IMR-90 (cell line): ENCODE measurements around the gene RAB34. TPM values are rescaled to one million over a fixed set of nuclear protein-coding genes. Genes with fewer than 3 reads are reported as not detected.
A peak's percentile ranks its signal among the peaks of the same experiment; 100 is the strongest.

Experiments used
- ATAC-seq: fragments of 200-7000 bp; cut with Tn5 transposase; 2 replicates; pipeline ENCODE4 v1.9.1; 2020; ENCODE audit warnings: low read depth, mild to moderate bottlenecking, moderate library complexity
- BruUV-seq: library from RNA; stranded (reverse); fragments of 400-500 nt; replicated peaks from 2 replicates; lab custom pipeline; 2021; lab: Mats Ljungman, UMichigan
- CTCF ChIA-PET: fragments of 300-600 bp; formaldehyde crosslinking; extraction: SDS; loops from one replicate; lab custom pipeline; 2021; ENCODE audit warnings: antibody characterized with exemption; lab: Yijun Ruan, JAX
- POLR2A ChIA-PET: fragments of 300-600 bp; sonication (Branson Sonifier 250); formaldehyde crosslinking; loops from one replicate; lab custom pipeline; 2022; ENCODE audit warnings: antibody characterized with exemption; ENCODE audit not compliant: unreplicated experiment; lab: Charles Lee
- DNase-seq: peaks from one replicate; pipeline ENCODE4 v3.0.0; 2013
- H2AFZ ChIP-seq: replicated peaks from 2 replicates; pipeline ENCODE3; 2013; ENCODE audit warnings: low read length, mild to moderate bottlenecking; ENCODE audit not compliant: poor library complexity
- H2AK5ac ChIP-seq: 2 replicates; pipeline ENCODE4 v1.6.1; 2013; ENCODE audit warnings: low read depth, low read length, inconsistent platforms
- H2AK9ac ChIP-seq: replicated peaks from 2 replicates; pipeline ENCODE3; 2013; ENCODE audit warnings: mild to moderate bottlenecking, low read depth, low read length, moderate library complexity; ENCODE audit not compliant: poor library complexity
- H2BK120ac ChIP-seq: 2 replicates; pipeline ENCODE4 v1.6.1; 2013; ENCODE audit warnings: low read depth, low read length, inconsistent platforms
- H2BK15ac ChIP-seq: 3 replicates; pipeline ENCODE4 v1.6.1; 2013; ENCODE audit warnings: low read depth, low read length, inconsistent platforms
- H2BK20ac ChIP-seq: 2 replicates; pipeline ENCODE4 v1.6.1; 2013; ENCODE audit warnings: low read depth, mild to moderate bottlenecking, inconsistent platforms, low read length, moderate library complexity
- H2BK5ac ChIP-seq: 2 replicates; pipeline ENCODE4 v1.6.1; 2013; ENCODE audit warnings: mild to moderate bottlenecking, low read depth, low read length, inconsistent platforms; ENCODE audit not compliant: poor library complexity, severe bottlenecking
- H3K14ac ChIP-seq: replicated peaks from 2 replicates; pipeline ENCODE4 v1.6.1; 2013; ENCODE audit warnings: low read depth, low read length, inconsistent platforms
- H3K18ac ChIP-seq: 2 replicates; pipeline ENCODE4 v1.6.1; 2013; ENCODE audit warnings: low read depth, low read length, control low read depth
- H3K23ac ChIP-seq: 2 replicates; pipeline ENCODE4 v1.6.1; 2013; ENCODE audit warnings: low read depth, low read length, inconsistent platforms
- H3K27ac ChIP-seq: 2 replicates; pipeline ENCODE4 v1.5.1; 2013; ENCODE audit warnings: mild to moderate bottlenecking, control low read depth, low read length; ENCODE audit not compliant: insufficient read depth
- H3K27me3 ChIP-seq: 2 replicates; pipeline ENCODE4 v1.6.1; 2013; ENCODE audit warnings: low read length; ENCODE audit not compliant: control insufficient read depth, insufficient read depth
- H3K36me3 ChIP-seq: 2 replicates; pipeline ENCODE4 v1.6.1; 2013; ENCODE audit warnings: low read length, mixed read lengths; ENCODE audit not compliant: control insufficient read depth, insufficient read depth
- H3K4ac ChIP-seq: 2 replicates; pipeline ENCODE4 v1.6.1; 2013; ENCODE audit warnings: low read depth, low read length, inconsistent platforms
- H3K4me1 ChIP-seq: 2 replicates; pipeline ENCODE4 v1.6.1; 2013; ENCODE audit warnings: low read length, mixed read lengths; ENCODE audit not compliant: control insufficient read depth, insufficient read depth
- H3K4me2 ChIP-seq: 2 replicates; pipeline ENCODE4 v1.6.1; 2013; ENCODE audit warnings: low read depth, mild to moderate bottlenecking, control low read depth, low read length, moderate library complexity
- H3K4me3 ChIP-seq: 2 replicates; pipeline ENCODE4 v1.5.1; 2013; ENCODE audit warnings: low read depth, mild to moderate bottlenecking, control low read depth, low read length, moderate library complexity; ENCODE audit not compliant: insufficient read depth
- H3K56ac ChIP-seq: 2 replicates; pipeline ENCODE4 v1.6.1; 2013; ENCODE audit warnings: low read length, inconsistent platforms; ENCODE audit not compliant: insufficient read depth; ENCODE audit errors: extremely low read depth
- H3K79me1 ChIP-seq, 2 experiments: 2 replicates each; pipeline ENCODE4 v1.6.1; 2013; ENCODE audit warnings: low read length in 2 of 2, inconsistent platforms in 1 of 2, low read depth in 1 of 2
- H3K9ac ChIP-seq: 2 replicates; pipeline ENCODE4 v1.6.1; 2013; ENCODE audit warnings: low read depth, low read length, control low read depth
- H3K9me1 ChIP-seq: 2 replicates; pipeline ENCODE4 v1.6.1; 2013; ENCODE audit warnings: low read length, inconsistent platforms; ENCODE audit not compliant: insufficient read depth
- H3K9me3 ChIP-seq: 2 replicates; pipeline ENCODE4 v1.6.1; 2013; ENCODE audit warnings: low read length; ENCODE audit not compliant: control insufficient read depth, insufficient read depth
- H4K20me1 ChIP-seq: 2 replicates; pipeline ENCODE4 v1.6.1; 2013; ENCODE audit warnings: low read length, inconsistent platforms; ENCODE audit not compliant: insufficient read depth
- H4K5ac ChIP-seq: 2 replicates; pipeline ENCODE4 v1.6.1; 2013; ENCODE audit warnings: mild to moderate bottlenecking, low read depth, low read length, control low read depth
- H4K8ac ChIP-seq, 2 experiments: 2 replicates each; pipeline ENCODE4 v1.6.1; 2013; ENCODE audit warnings: low read depth in 2 of 2, low read length in 2 of 2, control low read depth in 1 of 2, inconsistent platforms in 1 of 2
- H4K91ac ChIP-seq: 2 replicates; pipeline ENCODE4 v1.6.1; 2013; ENCODE audit warnings: low read depth, low read length, inconsistent platforms; ENCODE audit not compliant: insufficient read depth
- FOS ChIP-seq: fragments of 150-350 bp; IDR thresholded peaks from 2 replicates; pipeline ENCODE4 v1.6.1; 2016; ENCODE audit warnings: low read depth, low read length
- RFX5 ChIP-seq: IDR thresholded peaks from 2 replicates; pipeline ENCODE4 v1.8.0; 2012; ENCODE audit warnings: low read depth, mild to moderate bottlenecking, low read length, moderate library complexity
- SMC3 ChIP-seq: fragments of 150-350 bp; IDR thresholded peaks from 2 replicates; pipeline ENCODE4 v1.6.1; 2016; ENCODE audit warnings: low read depth, mild to moderate bottlenecking, antibody characterized with exemption, low read length, moderate library complexity
- WGBS, 2 experiments: methylation state at CpG; one replicate each; pipeline versions ENCODE4 v1.1.5 to v1.1.7; 2013; ENCODE audit warnings: missing lambda C conversion rate in 2 of 2; ENCODE audit not compliant: insufficient read length in 1 of 2; ENCODE audit errors: extremely low coverage in 2 of 2; 5-methylcytosine and 5-hydroxymethylcytosine counted together
- dilution Hi-C: fragments of 300-500 bp; cut with HindIII; formaldehyde crosslinking; loops from one replicate; pipeline ENCODE4 v1.14.3; 2018; ENCODE audit warnings: low sequenced_read_pairs; ENCODE audit not compliant: unreplicated experiment
- in situ Hi-C: fragments of 300-500 bp; cut with MboI; formaldehyde crosslinking; loops from 3 replicates; pipeline ENCODE4 v1.14.3; 2019; ENCODE audit warnings: low sequenced_read_pairs, inconsistent platforms, mixed read lengths
- intact Hi-C: fragments of 100-400 bp; cut with micrococcal nuclease; formaldehyde crosslinking; loops from 2 replicates; pipeline ENCODE4 v1.10.0; 2022
- polyA plus RNA-seq, 3 experiments: library from polyadenylated mRNA; depleted of rRNA; stranded (reverse); fragments of >200 nt; gene quantifications; 2 replicates each; pipeline ENCODE4 v1.2.3, GENCODE V29; 2012; ENCODE audit warnings: low replicate concordance in 1 of 3
- total RNA-seq: library from RNA; depleted of rRNA; stranded (reverse); fragments of >200 nt; gene quantifications from 2 replicates; pipeline ENCODE4 v1.2.3, GENCODE V29; 2012

The RAB34 gene
- total and polyA plus RNA-seq, 2 of the 4 experiments (the other 2 are of a cell fraction), result 351 to 387 TPM

DNA sequence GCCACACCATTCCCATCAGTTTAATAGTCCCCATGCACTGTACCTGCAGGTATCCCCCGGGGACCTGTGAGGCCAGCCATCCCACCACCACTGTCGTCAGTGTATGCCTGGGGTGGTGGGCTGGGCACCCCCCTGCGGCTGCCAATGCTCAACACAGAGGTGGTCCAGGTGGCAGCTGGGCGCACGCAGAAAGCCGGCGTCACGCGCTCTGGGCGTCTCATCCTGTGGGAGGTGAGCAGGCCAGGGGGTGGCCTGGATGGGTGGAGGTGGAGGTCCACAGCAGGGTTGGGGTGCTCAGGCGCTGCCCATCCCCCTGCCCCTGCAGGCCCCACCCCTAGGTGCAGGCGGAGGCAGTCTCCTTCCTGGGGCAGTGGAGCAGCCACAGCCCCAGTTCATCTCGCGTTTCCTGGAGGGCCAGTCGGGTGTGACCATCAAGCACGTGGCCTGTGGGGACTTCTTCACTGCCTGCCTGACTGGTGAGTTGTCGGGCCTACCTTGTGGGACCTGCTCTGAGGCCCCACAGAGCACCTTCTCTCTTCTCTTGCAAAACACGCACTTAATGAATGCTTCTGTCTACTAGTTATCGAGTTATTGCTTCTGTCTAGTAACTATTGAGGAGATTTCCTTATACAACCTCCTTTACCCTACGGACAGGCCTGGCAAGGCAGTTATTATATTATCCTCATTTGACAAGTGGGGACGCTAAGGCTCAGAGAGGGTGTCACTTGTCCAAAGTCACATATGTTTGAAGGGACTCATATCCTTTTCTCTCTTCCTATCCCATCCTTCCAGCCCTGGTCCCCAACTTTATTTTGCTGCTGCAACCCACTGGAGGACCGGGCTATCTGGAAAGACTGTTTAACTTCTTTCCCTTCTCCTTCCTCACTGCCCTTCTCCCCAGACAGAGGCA is 20.4 kb upstream of the RAB34 start:
- Histone ChIP-seq H2BK20ac (no peak overlapping the region), H3K79me1 (peaks cover 0 to 12% of the 10 kb centered on the region in 2 experiments; a peak in 1 of 4 replicates), H4K91ac (no peak overlapping the region), H3K14ac (no peak overlapping the region), H2AK9ac (no peak overlapping the region), H2AK5ac (no peak overlapping the region), H3K23ac (no peak overlapping the region), H3K4me1 (peaks cover 5% of the 10 kb centered on the region; the same call in 1 of the 2 replicates), H2AFZ (peak overlapping the region; percentile 43), H2BK15ac (no peak overlapping the region), H3K9me1 (0 out of 2 replicates have a peak, but pooled peaks cover 9% of the 10 kb centered on the region), H3K27me3 (no peaks in the 10 kb centered on the region), H4K20me1 (no peaks in the 10 kb centered on the region; the same call in 1 of the 2 replicates), H3K4me2 (no peak overlapping the region), H2BK5ac (no peak overlapping the region), H3K4me3 (no peak overlapping the region), H3K9me3 (no peaks in the 10 kb centered on the region), H3K4ac (no peak overlapping the region), H3K9ac (no peak overlapping the region), H2BK120ac (no peak overlapping the region), H4K5ac (no peak overlapping the region), H3K36me3 (no peaks in the 10 kb centered on the region), H3K27ac (no peak overlapping the region), H3K18ac (no peak overlapping the region), H3K56ac (no peak overlapping the region), H4K8ac (no peak overlapping the region)
- 81% methylated on average over 5 of the region's 22 CpGs; no CpG with 5 or more reads in 1 of the 2 experiments for WGBS, 2 experiments
- ATAC-seq (no peak), DNase-seq (no peak)
- intact Hi-C loops (no loop called here), in situ Hi-C loops (loop anchor here (10.0 kb wide), 1 partner anchor 367 kb away; no protein-coding TSS in a partner anchor), dilution Hi-C loops (no loop called here)
- POLR2A ChIA-PET, result no interaction called here
- TF ChIP-seq RFX5 (no peak), SMC3 (no peak), FOS (no peak)
- CTCF ChIA-PET, result no interaction called here
- BruUV-seq, result no TSS peak
